T-helper 2 cell treated with Interferon-gamma antibody and Interleukin-4, amounts not matched to agents 5 μg/mL and 100 μg/mL, for 36 hours (primary cell): Measurements from ENCODE around the gene TTC28.
"Not testable (repeated sequence)": the region's sequence is repeated elsewhere in the genome, so short reads cannot be mapped to it uniquely, and the experiment has no call there.

ENCODE experiments used
- DNase-seq: peaks from one replicate; pipeline ENCODE4 v3.0.0; 2021; ENCODE audit warnings: low spot score
- H3K27ac Mint-ChIP-seq: one replicate; pipeline ENCODE4 v1.8.0; 2021; ENCODE audit warnings: mild to moderate bottlenecking, mixed read lengths
- H3K27me3 Mint-ChIP-seq: one replicate; pipeline ENCODE4 v1.8.0; 2021; ENCODE audit warnings: low read depth, mixed read lengths
- H3K36me3 Mint-ChIP-seq: one replicate; pipeline ENCODE4 v1.8.0; 2021; ENCODE audit warnings: low read depth, mixed read lengths
- H3K4me1 Mint-ChIP-seq: one replicate; pipeline ENCODE4 v1.8.0; 2021; ENCODE audit warnings: low read depth, mixed read lengths
- H3K4me3 Mint-ChIP-seq: one replicate; pipeline ENCODE4 v1.8.0; 2022; ENCODE audit warnings: mild to moderate bottlenecking, moderate library complexity, mixed read lengths
- H3K9me3 Mint-ChIP-seq: one replicate; pipeline ENCODE4 v1.8.0; 2021; ENCODE audit warnings: mixed read lengths

TTC28 gene

DNA sequence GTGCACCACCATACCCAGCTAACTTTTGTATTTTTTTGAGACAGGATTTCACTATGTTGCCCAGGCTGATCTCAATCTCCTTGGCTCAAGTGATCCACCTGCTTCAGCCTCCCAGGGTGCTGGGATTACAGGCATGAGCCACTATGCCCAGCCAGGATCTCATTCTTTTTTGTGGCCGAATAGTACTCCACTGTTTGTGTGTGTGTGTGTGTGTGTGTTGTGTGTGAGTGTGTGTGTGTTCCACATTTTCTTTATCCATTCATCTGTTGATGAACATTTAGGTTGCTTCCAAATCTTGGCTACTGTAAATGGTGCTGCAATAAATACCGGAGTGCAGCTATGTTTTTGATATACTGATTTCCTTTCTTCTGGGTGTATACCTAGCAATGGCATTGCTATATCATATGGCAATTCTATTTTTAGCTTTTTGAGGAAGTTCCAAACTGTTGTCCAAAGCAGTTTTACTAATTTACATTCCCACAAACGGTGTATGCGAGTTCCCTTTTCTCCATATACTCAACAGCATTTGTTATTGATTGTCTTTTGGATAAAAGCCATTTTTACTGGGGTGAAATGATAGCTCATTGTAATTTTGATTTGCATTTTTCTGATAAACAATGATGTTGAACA lies 105.4 kb downstream of the TTC28 start:
- no peak for DNase-seq
- no peak overlapping the region for H3K4me3 Mint-ChIP-seq
- no peak overlapping the region for H3K27ac Mint-ChIP-seq
- no peaks in the 10 kb centered on the region for H3K4me1 Mint-ChIP-seq
- H3K36me3 Mint-ChIP-seq: no peaks in the 10 kb centered on the region
- H3K9me3 Mint-ChIP-seq: no peaks in the 10 kb centered on the region
- peaks cover 49% of the 10 kb centered on the region for H3K27me3 Mint-ChIP-seq

DNA sequence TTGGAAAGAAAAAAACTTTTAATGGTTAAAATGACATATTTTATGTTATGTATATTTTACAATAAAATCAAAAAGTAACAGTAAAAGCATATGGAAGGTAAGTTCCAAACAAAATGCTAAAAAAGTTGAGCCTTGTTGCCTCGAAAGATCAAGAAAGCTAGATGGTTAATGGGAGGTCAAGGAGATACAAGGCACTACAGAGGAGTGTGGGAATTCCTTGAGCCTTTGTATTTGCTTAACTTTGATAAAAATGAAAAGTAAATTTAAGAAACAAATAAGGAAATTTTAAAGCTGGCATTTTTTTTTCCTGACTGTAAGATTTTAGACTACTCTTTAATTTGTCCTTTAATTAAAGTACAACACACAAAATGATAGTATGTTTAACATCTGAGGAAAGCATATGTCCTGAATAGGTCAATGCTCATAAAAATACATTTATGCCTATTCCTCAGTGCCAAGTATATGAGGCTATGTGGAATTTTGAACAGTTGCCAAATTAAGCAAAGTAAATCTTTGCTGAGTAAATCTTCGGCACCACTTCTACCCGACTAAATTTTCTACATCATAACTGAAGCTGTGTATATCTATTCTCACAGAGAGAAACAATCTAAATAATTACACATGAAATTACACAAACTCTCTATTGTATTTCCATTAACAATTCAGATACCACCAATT lies 108.8 kb downstream of the TTC28 start:
- no peak overlapping the region for H3K27ac Mint-ChIP-seq
- DNase-seq: no peak
- no peaks in the 10 kb centered on the region for H3K4me1 Mint-ChIP-seq

GRCh38 chr22:28568974-28569373 lies 110.7 kb downstream of the TTC28 start:
- not testable (repeated sequence) for H3K27ac Mint-ChIP-seq, DNase-seq, H3K9me3 Mint-ChIP-seq, H3K4me3 Mint-ChIP-seq, H3K4me1 Mint-ChIP-seq, H3K36me3 Mint-ChIP-seq
- peaks cover 17% of the 10 kb centered on the region for H3K27me3 Mint-ChIP-seq

More for the DNA sequence above, 108.8 kb downstream of the TTC28 start:
- H3K4me3 Mint-ChIP-seq: no peak overlapping the region
- no peaks in the 10 kb centered on the region for H3K36me3 Mint-ChIP-seq
- H3K27me3 Mint-ChIP-seq: peaks cover 31% of the 10 kb centered on the region
- no peaks in the 10 kb centered on the region for H3K9me3 Mint-ChIP-seq

DNA sequence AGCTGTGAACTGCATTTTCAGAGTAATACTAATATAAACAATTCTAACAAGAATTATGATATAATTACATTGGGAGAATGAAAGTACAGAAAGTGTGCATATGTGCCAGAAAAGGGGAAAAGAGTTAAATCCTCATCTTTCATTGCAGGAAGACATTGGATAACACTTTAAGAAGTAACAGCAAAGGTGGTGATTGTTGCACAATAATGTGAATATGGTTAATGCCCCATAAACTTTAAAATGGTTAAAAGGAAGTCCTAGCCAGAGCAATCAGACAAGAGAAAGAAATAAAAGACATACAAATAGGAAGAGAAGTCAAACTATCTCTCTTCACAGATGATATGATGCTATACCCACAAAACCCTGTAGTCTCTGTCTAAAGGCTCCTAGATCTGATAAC lies 111.5 kb downstream of the TTC28 start:
- Mint-ChIP-seq H3K36me3 (no peaks in the 10 kb centered on the region), H3K27me3 (peaks cover 16% of the 10 kb centered on the region), H3K9me3 (no peaks in the 10 kb centered on the region), H3K27ac (no peak overlapping the region), H3K4me1 (no peaks in the 10 kb centered on the region), H3K4me3 (no peak overlapping the region)
- DNase-seq: no peak

DNA sequence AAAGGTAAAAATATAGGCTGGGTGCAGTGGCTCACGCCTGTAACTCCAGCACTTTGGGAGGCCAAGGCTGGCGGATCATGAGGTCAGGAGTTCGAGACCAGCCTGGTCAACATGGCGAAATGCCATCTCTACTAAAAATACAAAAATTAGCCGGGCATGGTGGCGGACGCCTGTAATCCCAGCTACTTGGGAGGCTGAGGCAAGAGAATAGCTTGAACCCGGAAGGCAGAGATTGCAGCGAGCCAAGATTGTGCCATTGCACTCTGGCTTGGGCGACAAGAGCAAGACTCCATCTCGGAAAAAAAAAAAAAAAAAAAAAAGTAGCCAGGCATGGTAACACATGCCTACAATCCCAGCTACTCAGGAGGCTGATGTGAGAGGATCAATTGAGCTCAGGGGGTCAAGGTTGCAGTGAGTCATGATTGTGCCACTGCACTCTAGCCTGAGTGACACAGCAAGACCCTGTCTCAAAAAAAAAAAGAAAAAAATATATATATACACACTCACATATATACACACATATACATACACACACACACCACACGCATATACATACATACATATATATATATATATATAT lies 112.6 kb downstream of the TTC28 start:
- H3K36me3 Mint-ChIP-seq, H3K27ac Mint-ChIP-seq, DNase-seq, H3K9me3 Mint-ChIP-seq, H3K4me3 Mint-ChIP-seq, H3K4me1 Mint-ChIP-seq: not testable (repeated sequence)
- peaks cover 19% of the 10 kb centered on the region for H3K27me3 Mint-ChIP-seq

DNA sequence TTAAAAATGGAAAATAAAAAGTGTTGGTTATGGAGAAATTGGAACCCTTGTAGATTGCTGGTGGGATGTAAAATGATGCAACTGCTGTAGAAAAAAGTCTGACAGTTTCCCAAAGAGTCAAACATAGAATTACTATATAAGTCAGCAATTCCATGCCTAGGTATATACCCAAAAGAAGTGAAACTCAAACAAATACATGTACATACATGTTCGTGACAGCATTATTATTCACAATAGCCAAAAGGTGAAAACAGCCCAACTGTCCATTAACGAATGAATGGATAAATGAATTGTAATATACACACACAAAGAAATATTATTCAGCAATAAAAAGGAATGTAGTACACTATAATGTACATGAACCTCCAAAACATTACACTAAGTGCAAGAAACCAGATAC lies 116.0 kb downstream of the TTC28 start:
- no peak overlapping the region for H3K27ac Mint-ChIP-seq
- H3K9me3 Mint-ChIP-seq: no peaks in the 10 kb centered on the region
- DNase-seq: no peak
- H3K4me1 Mint-ChIP-seq: no peaks in the 10 kb centered on the region
- H3K36me3 Mint-ChIP-seq: no peaks in the 10 kb centered on the region
- no peak overlapping the region for H3K4me3 Mint-ChIP-seq
- H3K27me3 Mint-ChIP-seq: peaks cover 16% of the 10 kb centered on the region

- Mint-ChIP-seq H3K4me3 (no peak overlapping the region), H3K36me3 (no peaks in the 10 kb centered on the region), H3K27ac (no peak overlapping the region), H3K27me3 (peaks cover 11% of the 10 kb centered on the region), H3K9me3 (no peaks in the 10 kb centered on the region), H3K4me1 (no peaks in the 10 kb centered on the region)
- DNase-seq: no peak
Measured at GRCh38 chr22:28562324-28562723, 117.3 kb downstream of the TTC28 start.

- H3K4me3 Mint-ChIP-seq, DNase-seq, H3K27ac Mint-ChIP-seq, H3K4me1 Mint-ChIP-seq, H3K9me3 Mint-ChIP-seq, H3K36me3 Mint-ChIP-seq: not testable (repeated sequence)
- peaks cover 12% of the 10 kb centered on the region for H3K27me3 Mint-ChIP-seq
Measured at GRCh38 chr22:28560743-28561101, 118.9 kb downstream of the TTC28 start.

DNA sequence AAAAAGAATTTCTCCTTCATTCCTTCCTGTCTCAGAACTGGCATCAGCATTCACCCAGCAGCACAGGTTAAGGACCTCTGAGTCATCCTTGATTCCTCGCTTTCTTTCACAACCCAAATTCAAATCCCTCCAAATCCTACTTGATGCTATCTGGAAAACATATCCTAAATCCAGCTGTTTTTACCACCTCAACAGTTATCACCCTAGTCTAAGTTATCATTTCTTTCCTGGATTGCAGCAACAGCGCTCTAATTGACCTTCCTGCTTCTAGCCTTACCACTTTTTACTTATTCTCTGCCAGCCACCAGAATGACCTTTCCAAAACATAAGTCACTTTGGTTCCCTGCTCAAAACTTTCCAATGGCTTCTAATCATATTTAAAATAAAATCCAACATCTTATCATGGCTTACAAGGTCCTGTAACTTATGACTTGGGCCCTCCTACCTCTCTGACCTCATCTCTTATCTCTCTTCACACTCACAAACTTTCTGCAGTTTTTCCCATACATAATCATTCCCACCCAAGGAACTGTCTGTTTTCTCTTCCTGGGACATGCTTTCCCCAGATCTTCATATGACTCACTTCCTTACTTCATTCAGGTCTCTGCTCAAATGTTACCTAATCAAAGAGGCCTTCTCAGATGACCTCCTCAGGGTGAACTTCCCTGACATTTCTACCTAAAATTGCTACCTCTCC lies 119.4 kb downstream of the TTC28 start:
- H3K36me3 Mint-ChIP-seq: no peaks in the 10 kb centered on the region
- H3K27me3 Mint-ChIP-seq: peaks cover 10% of the 10 kb centered on the region
- no peaks in the 10 kb centered on the region for H3K9me3 Mint-ChIP-seq
- no peak overlapping the region for H3K4me3 Mint-ChIP-seq
- no peak overlapping the region for H3K27ac Mint-ChIP-seq
- H3K4me1 Mint-ChIP-seq: no peaks in the 10 kb centered on the region
- DNase-seq: no peak

- H3K9me3 Mint-ChIP-seq: no peaks in the 10 kb centered on the region
Measured at GRCh38 chr22:28557184-28557583, 122.5 kb downstream of the TTC28 start.

DNA sequence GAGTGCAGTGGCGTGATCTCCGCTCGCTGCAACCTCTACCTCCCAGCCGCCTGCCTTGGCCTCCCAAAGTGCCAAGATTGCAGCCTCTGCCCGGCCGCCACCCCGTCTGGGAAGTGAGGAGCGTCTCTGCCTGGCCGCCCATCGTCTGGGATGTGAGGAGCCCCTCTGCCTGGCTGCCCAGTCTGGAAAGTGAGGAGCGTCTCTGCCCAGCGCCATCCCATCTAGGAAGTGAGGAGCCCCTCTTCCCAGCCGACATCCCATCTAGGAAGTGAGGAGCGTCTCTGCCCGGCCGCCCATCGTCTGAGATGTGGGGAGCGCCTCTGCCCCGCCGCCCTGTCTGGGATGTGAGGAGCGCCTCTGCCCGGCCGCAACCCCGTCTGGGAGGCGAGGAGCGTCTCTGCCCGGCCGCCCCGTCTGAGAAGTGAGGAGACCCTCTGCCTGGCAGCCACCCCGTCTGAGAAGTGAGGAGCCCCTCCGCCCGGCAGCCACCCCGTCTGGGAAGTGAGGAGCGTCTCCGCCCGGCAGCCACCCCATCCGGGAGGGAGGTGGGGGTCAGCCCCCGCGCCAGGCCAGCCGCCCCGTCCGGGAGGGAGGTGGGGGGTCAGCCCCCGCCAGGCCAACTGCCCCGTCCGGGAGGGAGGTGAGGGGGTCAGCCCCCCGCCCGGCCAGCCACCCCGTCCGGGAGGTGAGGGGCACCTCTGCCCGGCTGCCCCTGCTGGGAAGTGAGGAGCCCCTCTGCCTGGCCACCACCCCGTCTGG lies 126.4 kb downstream of the TTC28 start:
- H3K9me3 Mint-ChIP-seq, H3K36me3 Mint-ChIP-seq, H3K27me3 Mint-ChIP-seq, H3K27ac Mint-ChIP-seq, H3K4me1 Mint-ChIP-seq, DNase-seq, H3K4me3 Mint-ChIP-seq: not testable (repeated sequence)

More at GRCh38 chr22:28557184-28557583, 122.5 kb downstream of the TTC28 start:
- DNase-seq: no peak
- H3K27ac Mint-ChIP-seq: no peak overlapping the region
- no peaks in the 10 kb centered on the region for H3K36me3 Mint-ChIP-seq
- H3K27me3 Mint-ChIP-seq: peaks cover 4% of the 10 kb centered on the region
- H3K4me3 Mint-ChIP-seq: no peak overlapping the region
- no peaks in the 10 kb centered on the region for H3K4me1 Mint-ChIP-seq

DNA sequence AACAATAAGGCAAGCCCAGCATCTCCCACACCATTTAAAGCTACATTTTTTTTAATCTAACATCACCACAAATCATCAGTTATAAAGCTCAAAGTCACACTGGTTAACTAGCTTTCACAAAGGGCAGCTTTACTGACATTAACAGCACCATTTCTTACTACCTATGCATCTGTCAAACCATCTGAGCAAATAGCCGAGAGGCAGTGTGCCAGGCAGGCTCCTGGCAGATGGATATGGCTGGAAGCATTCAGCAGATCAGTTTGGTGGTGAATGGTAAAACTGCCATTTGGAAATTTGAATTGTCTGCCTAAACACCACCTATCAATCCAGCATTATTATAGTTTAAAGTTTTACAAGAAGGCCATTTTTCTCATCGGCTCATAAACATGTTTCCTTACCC lies 131.2 kb downstream of the TTC28 start:
- H3K4me3 Mint-ChIP-seq: no peak overlapping the region
- H3K9me3 Mint-ChIP-seq: no peaks in the 10 kb centered on the region
- no peaks in the 10 kb centered on the region for H3K36me3 Mint-ChIP-seq
- DNase-seq: no peak
- H3K27me3 Mint-ChIP-seq: peaks cover 4% of the 10 kb centered on the region
- no peaks in the 10 kb centered on the region for H3K4me1 Mint-ChIP-seq
- no peak overlapping the region for H3K27ac Mint-ChIP-seq

- Mint-ChIP-seq H3K9me3 (peaks cover 3% of the 10 kb centered on the region), H3K27ac (no peak overlapping the region), H3K27me3 (peaks cover 4% of the 10 kb centered on the region), H3K4me3 (no peak overlapping the region), H3K4me1 (no peaks in the 10 kb centered on the region), H3K36me3 (no peaks in the 10 kb centered on the region)
- no peak for DNase-seq
Measured at GRCh38 chr22:28547132-28547842, 132.4 kb downstream of the TTC28 start.
